Nephron (organoid): ENCODE measurements around the gene RIMKLB.

Experiments
- H3K27ac Mint-ChIP-seq, 3 experiments: 2 replicates each; pipeline ENCODE4 v1.8.0; 2020; ENCODE audit warnings: mixed read lengths in 3 of 3, mild to moderate bottlenecking in 2 of 3, moderate library complexity in 1 of 3
- H3K27me3 Mint-ChIP-seq: 2 replicates; pipeline ENCODE4 v1.8.0; 2021; ENCODE audit warnings: low read depth, mild to moderate bottlenecking, moderate library complexity, mixed read lengths
- H3K36me3 Mint-ChIP-seq: 2 replicates; pipeline ENCODE4 v1.8.0; 2020; ENCODE audit warnings: low read depth, mixed read lengths
- H3K4me1 Mint-ChIP-seq: 2 replicates; pipeline ENCODE4 v1.8.0; 2020; ENCODE audit warnings: mixed read lengths
- H3K4me3 Mint-ChIP-seq, 3 experiments: 2 replicates each; pipeline ENCODE4 v1.8.0; 2020; ENCODE audit warnings: mild to moderate bottlenecking in 3 of 3, mixed read lengths in 3 of 3, moderate library complexity in 2 of 3
- H3K9me3 Mint-ChIP-seq: 2 replicates; pipeline ENCODE4 v1.8.0; 2020; ENCODE audit warnings: mixed read lengths
- TF ChIP-seq, protein P1 (sequence below), 3 experiments: fragments of 200-600 bp; sonication (generic); IDR thresholded peaks; one replicate each; pipeline ENCODE4 v1.5.0; 2021; ENCODE audit warnings: antibody characterized with exemption in 3 of 3; ENCODE audit not compliant: unreplicated experiment in 3 of 3

RIMKLB gene

DNA sequence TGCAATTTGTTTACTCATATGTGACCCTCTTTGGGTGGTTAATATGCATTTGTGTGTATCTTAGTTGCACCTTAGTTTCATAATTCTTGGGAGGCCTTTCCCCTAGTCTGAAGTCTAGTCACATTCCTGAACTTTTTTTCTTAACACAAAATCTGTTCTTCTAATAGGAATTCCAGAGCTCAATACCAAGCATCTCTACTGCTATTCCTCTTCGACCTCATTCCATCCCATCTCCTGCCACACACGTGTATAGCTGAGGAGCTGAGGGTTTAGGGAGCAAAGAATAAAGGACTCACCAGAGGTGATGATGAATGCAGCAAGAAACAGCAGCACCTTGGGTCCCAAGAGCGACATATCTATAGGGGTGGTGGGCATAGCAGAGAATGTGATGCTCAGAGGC, 36.0 kb upstream of the RIMKLB start:
- no peaks in the 10 kb centered on the region for H3K36me3 Mint-ChIP-seq
- H3K4me1 Mint-ChIP-seq: peaks cover 4% of the 10 kb centered on the region
- no peaks in the 10 kb centered on the region for H3K9me3 Mint-ChIP-seq
- TF ChIP-seq, protein P1, sequence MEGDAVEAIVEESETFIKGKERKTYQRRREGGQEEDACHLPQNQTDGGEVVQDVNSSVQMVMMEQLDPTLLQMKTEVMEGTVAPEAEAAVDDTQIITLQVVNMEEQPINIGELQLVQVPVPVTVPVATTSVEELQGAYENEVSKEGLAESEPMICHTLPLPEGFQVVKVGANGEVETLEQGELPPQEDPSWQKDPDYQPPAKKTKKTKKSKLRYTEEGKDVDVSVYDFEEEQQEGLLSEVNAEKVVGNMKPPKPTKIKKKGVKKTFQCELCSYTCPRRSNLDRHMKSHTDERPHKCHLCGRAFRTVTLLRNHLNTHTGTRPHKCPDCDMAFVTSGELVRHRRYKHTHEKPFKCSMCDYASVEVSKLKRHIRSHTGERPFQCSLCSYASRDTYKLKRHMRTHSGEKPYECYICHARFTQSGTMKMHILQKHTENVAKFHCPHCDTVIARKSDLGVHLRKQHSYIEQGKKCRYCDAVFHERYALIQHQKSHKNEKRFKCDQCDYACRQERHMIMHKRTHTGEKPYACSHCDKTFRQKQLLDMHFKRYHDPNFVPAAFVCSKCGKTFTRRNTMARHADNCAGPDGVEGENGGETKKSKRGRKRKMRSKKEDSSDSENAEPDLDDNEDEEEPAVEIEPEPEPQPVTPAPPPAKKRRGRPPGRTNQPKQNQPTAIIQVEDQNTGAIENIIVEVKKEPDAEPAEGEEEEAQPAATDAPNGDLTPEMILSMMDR (IDR thresholded peaks at IDR 0.05; ENCODE audit: unreplicated experiment in 3 of 3): no peak
- H3K27ac Mint-ChIP-seq: no peak overlapping the region
- H3K4me3 Mint-ChIP-seq: no peak overlapping the region
- H3K27me3 Mint-ChIP-seq: no peaks in the 10 kb centered on the region

DNA sequence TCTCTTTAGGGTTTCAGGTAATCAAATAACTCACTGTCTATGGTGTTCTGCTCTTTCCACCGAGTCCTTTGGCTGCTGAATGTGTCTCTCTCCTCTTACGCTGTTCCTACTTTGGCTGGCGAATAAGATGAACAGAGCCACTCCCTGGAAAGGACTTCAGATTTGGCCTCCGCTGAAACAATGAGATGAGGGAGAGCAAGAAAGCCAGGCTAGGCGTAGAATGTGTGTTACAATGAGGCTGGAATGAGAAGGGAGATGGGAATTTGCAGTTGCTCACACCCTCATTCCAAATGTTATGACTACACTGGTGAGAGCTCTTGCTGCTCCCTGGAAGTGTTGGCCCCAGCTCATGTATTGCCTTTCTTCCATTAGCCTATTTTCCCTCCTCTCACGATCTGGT, 35.2 kb upstream of the RIMKLB start, which contains the start of gene MFAP5:
MFAP5 (minus strand) TSS at position 234 of the 400 bp plus-strand sequence. CDS start 722 bp downstream, outside the sequence.
- Mint-ChIP-seq H3K9me3 (no peaks in the 10 kb centered on the region), H3K36me3 (no peaks in the 10 kb centered on the region), H3K4me3 (no peak within 1 kb of the TSS), H3K27ac (no peak within 1 kb of the TSS), H3K4me1 (peaks cover 4% of the 10 kb centered on the region), H3K27me3 (no peaks in the 10 kb centered on the region)
- TF ChIP-seq, protein P1 (IDR thresholded peaks at IDR 0.05; ENCODE audit: unreplicated experiment in 3 of 3): no peak

DNA sequence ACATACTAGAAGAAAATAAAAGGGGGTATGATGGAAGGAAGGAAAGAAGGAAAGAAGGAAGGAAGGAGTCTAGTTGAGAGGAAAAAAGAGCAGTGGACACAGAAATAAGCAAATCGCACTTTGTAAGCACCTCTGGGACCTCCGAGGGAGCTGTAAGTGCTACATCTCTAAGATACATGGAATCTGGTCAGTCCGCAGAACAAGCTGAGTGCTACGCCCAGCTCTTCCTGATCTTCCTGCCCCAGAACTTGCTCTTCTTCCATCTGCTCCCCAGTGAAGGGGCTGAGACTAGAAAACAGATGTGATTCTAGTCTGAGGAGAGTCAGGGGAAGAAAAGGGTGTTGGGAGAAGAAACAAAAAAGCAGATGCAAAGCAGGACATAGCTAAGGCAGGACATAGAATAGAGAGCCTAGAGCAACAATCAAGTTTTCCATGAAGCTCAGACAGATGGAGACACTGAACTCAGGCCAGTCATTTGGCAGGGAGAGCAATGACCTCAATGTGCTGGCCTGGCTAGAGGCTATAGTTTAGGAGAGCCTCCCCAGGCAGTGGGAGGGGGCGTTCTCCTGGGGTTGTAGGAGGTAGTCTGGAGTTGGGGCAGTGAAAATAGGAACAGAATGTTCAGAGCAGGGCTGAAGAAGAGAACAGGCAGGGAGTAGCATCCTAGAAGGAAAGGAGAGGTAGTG, 33.4 kb upstream of the RIMKLB start:
- TF ChIP-seq, protein P1 (IDR thresholded peaks at IDR 0.05; ENCODE audit: unreplicated experiment in 3 of 3): no peak
- H3K27ac Mint-ChIP-seq: no peak overlapping the region
- peaks cover 4% of the 10 kb centered on the region for H3K4me1 Mint-ChIP-seq
- H3K36me3 Mint-ChIP-seq: no peaks in the 10 kb centered on the region
- H3K9me3 Mint-ChIP-seq: peaks cover under 1% of the 10 kb centered on the region
- no peaks in the 10 kb centered on the region for H3K27me3 Mint-ChIP-seq
- no peak overlapping the region for H3K4me3 Mint-ChIP-seq

DNA sequence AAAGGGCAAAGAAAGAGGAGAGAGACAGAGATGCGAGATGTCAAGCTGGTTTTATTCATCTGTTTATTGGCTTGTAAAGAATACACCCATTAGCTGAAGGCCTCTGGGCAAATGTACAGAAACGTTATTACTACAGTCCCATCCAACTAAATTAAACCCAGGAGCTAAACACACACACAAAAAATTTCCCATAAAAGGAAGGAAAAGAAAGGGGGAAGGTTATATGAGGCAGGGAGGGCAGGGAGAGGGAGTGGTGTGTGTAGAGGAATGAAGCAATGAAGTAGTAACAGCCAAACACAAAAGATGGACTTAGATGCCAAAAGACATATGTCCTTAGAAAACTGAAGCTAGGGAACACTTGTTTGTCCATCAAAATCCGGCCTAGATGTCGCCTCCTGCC, 32.0 kb upstream of the RIMKLB start:
- TF ChIP-seq, protein P1 (IDR thresholded peaks at IDR 0.05; ENCODE audit: unreplicated experiment in 3 of 3): no peak
- H3K36me3 Mint-ChIP-seq: no peaks in the 10 kb centered on the region
- peaks cover 2% of the 10 kb centered on the region for H3K9me3 Mint-ChIP-seq
- no peak overlapping the region for H3K27ac Mint-ChIP-seq
- H3K27me3 Mint-ChIP-seq: no peaks in the 10 kb centered on the region
- no peak overlapping the region for H3K4me3 Mint-ChIP-seq
- peaks cover 4% of the 10 kb centered on the region for H3K4me1 Mint-ChIP-seq

DNA sequence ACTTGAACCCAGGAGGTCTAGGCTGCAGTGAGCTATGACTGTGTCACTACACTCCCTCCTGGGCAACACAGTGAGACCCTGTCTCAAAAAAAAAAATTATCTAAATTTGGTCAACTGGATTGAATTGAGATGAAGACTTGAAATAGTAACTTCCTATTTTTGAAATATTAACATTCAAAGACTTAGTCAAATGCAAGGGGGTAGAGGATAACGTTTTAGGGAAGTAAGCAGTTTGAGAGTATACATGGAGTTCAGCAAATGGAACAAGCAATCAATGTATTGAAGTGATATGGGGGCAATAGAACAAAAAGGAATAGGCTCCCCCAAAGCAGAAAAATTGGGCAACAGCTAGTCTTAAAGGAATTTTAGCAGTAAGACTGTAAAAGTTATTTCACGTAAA, 30.5 kb upstream of the RIMKLB start:
- Mint-ChIP-seq H3K4me3 (no peak overlapping the region), H3K36me3 (no peaks in the 10 kb centered on the region), H3K27me3 (no peaks in the 10 kb centered on the region), H3K4me1 (peaks cover 4% of the 10 kb centered on the region), H3K9me3 (peaks cover 2% of the 10 kb centered on the region), H3K27ac (no peak overlapping the region)
- TF ChIP-seq, protein P1 (IDR thresholded peaks at IDR 0.05; ENCODE audit: unreplicated experiment in 3 of 3): no peak

DNA sequence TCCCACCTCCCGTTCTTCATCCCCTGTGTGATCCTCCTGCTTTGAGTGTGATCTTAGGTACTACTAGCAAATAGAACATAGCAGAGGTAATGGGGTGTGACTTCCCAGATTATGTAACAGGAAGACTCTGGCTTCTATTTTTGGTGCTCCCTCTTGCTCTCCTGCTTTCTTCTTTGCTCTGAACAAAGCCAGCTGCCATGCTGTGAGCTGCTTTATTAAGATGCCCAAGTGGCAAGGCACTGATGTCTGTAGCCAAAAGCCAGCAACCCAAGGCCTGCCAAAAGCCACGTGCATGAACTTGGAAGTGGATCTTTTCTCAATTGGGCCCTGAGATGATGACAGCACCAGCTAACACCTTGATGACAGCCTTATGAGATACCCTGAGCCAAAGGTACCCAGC, 29.4 kb upstream of the RIMKLB start:
- H3K27me3 Mint-ChIP-seq: no peaks in the 10 kb centered on the region

More for the DNA sequence above, 29.4 kb upstream of the RIMKLB start:
- no peak overlapping the region for H3K27ac Mint-ChIP-seq
- TF ChIP-seq, protein P1 (IDR thresholded peaks at IDR 0.05; ENCODE audit: unreplicated experiment in 3 of 3): no peak
- H3K36me3 Mint-ChIP-seq: no peaks in the 10 kb centered on the region
- peaks cover 4% of the 10 kb centered on the region for H3K4me1 Mint-ChIP-seq
- H3K9me3 Mint-ChIP-seq: peaks cover 2% of the 10 kb centered on the region
- H3K4me3 Mint-ChIP-seq: no peak overlapping the region
